Measurements from ENCODE around the gene MBNL1.
"Not testable (repeated sequence)": the region's sequence is repeated elsewhere in the genome, so short reads cannot be mapped to it uniquely, and the experiment has no call there.

The MBNL1 gene

GRCh38 chr3:152377184-152377570, 108.4 kb downstream of the MBNL1 start:
- no peak for DNase-seq (ENCODE audit: low spot score)

- DNase-seq (ENCODE audit: low spot score), result no peak
These were observed 110.8 kb downstream of the MBNL1 start for GRCh38 chr3:152379415-152380042.

GRCh38 chr3:152380043-152380442, 111.3 kb downstream of the MBNL1 start:
- DNase-seq (ENCODE audit: low spot score), result no peak

- DNase-seq (ENCODE audit: low spot score), result no peak
These were observed 113.2 kb downstream of the MBNL1 start for GRCh38 chr3:152381881-152382295.

- DNase-seq (ENCODE audit: low spot score), result no peak
These were observed 113.8 kb downstream of the MBNL1 start for GRCh38 chr3:152382312-152383135.

- no peak for DNase-seq (ENCODE audit: low spot score)
These were observed 114.4 kb downstream of the MBNL1 start for GRCh38 chr3:152383136-152383606.

- DNase-seq (ENCODE audit: low spot score), result no peak
These were observed 115.7 kb downstream of the MBNL1 start for GRCh38 chr3:152384412-152384811.

- no peak for DNase-seq (ENCODE audit: low spot score)
These were observed 117.0 kb downstream of the MBNL1 start for GRCh38 chr3:152385761-152386160.

GRCh38 chr3:152386208-152386607, 117.5 kb downstream of the MBNL1 start:
- DNase-seq (ENCODE audit: low spot score), result no peak

GRCh38 chr3:152388631-152389030, 119.9 kb downstream of the MBNL1 start:
- DNase-seq (ENCODE audit: low spot score), result no peak

- no peak for DNase-seq (ENCODE audit: low spot score)
These were observed 120.7 kb downstream of the MBNL1 start for GRCh38 chr3:152389316-152389934.

- DNase-seq (ENCODE audit: low spot score), result no peak
These were observed 121.9 kb downstream of the MBNL1 start for GRCh38 chr3:152390647-152391046.

GRCh38 chr3:152391671-152392070, 122.9 kb downstream of the MBNL1 start:
- DNase-seq (ENCODE audit: low spot score), result no peak

GRCh38 chr3:152392272-152392880, 123.6 kb downstream of the MBNL1 start:
- DNase-seq (ENCODE audit: low spot score), result no peak

GRCh38 chr3:152394246-152394645, 125.5 kb downstream of the MBNL1 start:
- no peak for DNase-seq (ENCODE audit: low spot score)

GRCh38 chr3:152395764-152396163, 127.0 kb downstream of the MBNL1 start:
- DNase-seq (ENCODE audit: low spot score), result no peak

- DNase-seq (ENCODE audit: low spot score), result no peak
These were observed 128.1 kb downstream of the MBNL1 start for GRCh38 chr3:152396867-152397266.

GRCh38 chr3:152397348-152397747, 128.6 kb downstream of the MBNL1 start:
- not testable (repeated sequence) for DNase-seq (ENCODE audit: low spot score)

- DNase-seq (ENCODE audit: low spot score), result no peak
These were observed 129.8 kb downstream of the MBNL1 start for GRCh38 chr3:152398495-152398894.

GRCh38 chr3:152399374-152399773, 130.6 kb downstream of the MBNL1 start:
- DNase-seq (ENCODE audit: low spot score), result no peak

- DNase-seq (ENCODE audit: low spot score), result no peak
These were observed 132.2 kb downstream of the MBNL1 start for GRCh38 chr3:152400887-152401286.

GRCh38 chr3:152402695-152403451, 134.1 kb downstream of the MBNL1 start:
- DNase-seq (ENCODE audit: low spot score), result no peak

Data from ecto neural progenitor cell (in vitro differentiated cells).